ENCODE measurements around the gene STMN1. TPM values are rescaled to one million over a fixed set of nuclear protein-coding genes. Genes with fewer than 3 reads are reported as not detected.
A peak's percentile ranks its signal among the peaks of the same experiment; 100 is the strongest.

Gene STMN1
- total RNA-seq, 1 experiment from 2014 or later, result 368 TPM

GRCh38 chr1:25874209-25874608, 32.0 kb downstream of the STMN1 start:
- intact Hi-C loops (cut with micrococcal nuclease), result no loop called here
- ATAC-seq (no peak), DNase-seq (ENCODE audit: low read depth, low spot score) (no peak)
- H3K4me2 ChIP-seq (ENCODE audit: low read length), result peak overlapping the region; percentile 98
- ChIA-PET CTCF (no interaction called here), POLR2A (interaction anchor here (2.3 to 3.2 kb wide), 2 partner anchors 12 to 17 kb away, joined by 8 to 31 read pairs; no protein-coding TSS in a partner anchor), RAD21 (ENCODE audit: low non-redundant PET in 1 of 2, low total read pairs in 2 of 2, uncharacterized antibody in 2 of 2, unreplicated experiment in 2 of 2) (no interaction called here)
- BruUV-seq (replicated peaks), result no TSS peak
- TF ChIP-seq CBX3 (IDR thresholded peaks at IDR 0.05; ENCODE audit: low read depth), result no peak
- H3K36me3 ChIP-seq (ENCODE audit: control insufficient read depth in 1 of 2, insufficient read depth in 2 of 2, low read length in 2 of 2), result no peaks in the 10 kb centered on the region
- no peaks in the 10 kb centered on the region for H3K9me3 ChIP-seq (ENCODE audit: control insufficient read depth in 1 of 2, insufficient read depth in 1 of 2, low read depth in 1 of 2, low read length in 2 of 2)
- peaks cover 35 to 69% of the 10 kb centered on the region in 2 experiments for H3K4me1 ChIP-seq (ENCODE audit: control insufficient read depth in 1 of 2, insufficient read depth in 2 of 2, low read length in 2 of 2)
- H3K79me2 ChIP-seq (ENCODE audit: insufficient read depth, low read length), result peaks cover 10% of the 10 kb centered on the region; the same call in 1 of the 2 replicates
- H3K4me3 ChIP-seq (replicated peaks in 1 of 2; ENCODE audit: low read depth in 1 of 2, low read length in 2 of 2), result peak overlapping the region; percentile 77 to 78
- H3K9ac ChIP-seq (ENCODE audit: low read length), result peak overlapping the region; percentile 84
- H3K27ac ChIP-seq (ENCODE audit: low read depth, low read length), result peak overlapping the region; percentile 81
- H3K9me2 ChIP-seq (ENCODE audit: insufficient read depth), result no peaks in the 10 kb centered on the region
- H4K20me1 ChIP-seq (ENCODE audit: insufficient read depth), result no peaks in the 10 kb centered on the region
- no peak overlapping the region for H2AFZ ChIP-seq (ENCODE audit: low read depth, low read length, poor library complexity, severe bottlenecking)
- H3K27me3 ChIP-seq (ENCODE audit: insufficient read depth, low read length), result no peaks in the 10 kb centered on the region

DNA sequence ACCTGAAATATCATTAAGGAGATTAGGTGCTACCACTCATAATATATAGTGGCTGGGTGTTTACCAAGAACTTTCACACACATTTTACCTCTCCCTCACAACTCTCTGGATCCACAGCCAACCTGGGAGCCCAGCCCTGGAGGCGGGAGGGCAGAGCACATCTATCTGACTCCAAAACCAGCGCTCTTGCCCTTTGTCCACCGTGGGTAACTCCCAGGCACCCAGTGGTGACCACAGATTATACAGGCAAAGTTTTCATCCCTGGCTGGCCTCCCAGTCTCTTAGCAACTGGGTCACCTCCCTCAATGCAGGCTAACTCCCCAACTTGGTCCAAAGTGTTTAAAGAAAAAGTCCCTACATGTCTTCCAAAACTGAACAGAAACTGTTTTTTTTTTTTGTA, 33.1 kb downstream of the STMN1 start:
- peaks cover 10% of the 10 kb centered on the region; the same call in 1 of the 2 replicates for H3K79me2 ChIP-seq (ENCODE audit: insufficient read depth, low read length)
- no peak overlapping the region for H3K9ac ChIP-seq (ENCODE audit: low read length)
- H3K27ac ChIP-seq (ENCODE audit: low read depth, low read length), result no peak overlapping the region
- H3K27me3 ChIP-seq (ENCODE audit: insufficient read depth, low read length), result no peaks in the 10 kb centered on the region
- H3K4me3 ChIP-seq (replicated peaks in 1 of 2; ENCODE audit: low read depth in 1 of 2, low read length in 2 of 2), result no peak overlapping the region
- POLR2A ChIA-PET, result no interaction called here
- DNase-seq (ENCODE audit: low read depth, low spot score) (no peak), ATAC-seq (no peak)
- H3K4me2 ChIP-seq (ENCODE audit: low read length), result peak overlapping the region; percentile 11; the same call in 1 of the 2 replicates
- H3K36me3 ChIP-seq (ENCODE audit: control insufficient read depth in 1 of 2, insufficient read depth in 2 of 2, low read length in 2 of 2), result no peaks in the 10 kb centered on the region
- no peak overlapping the region for H2AFZ ChIP-seq (ENCODE audit: low read depth, low read length, poor library complexity, severe bottlenecking)
- no peaks in the 10 kb centered on the region for H3K9me3 ChIP-seq (ENCODE audit: control insufficient read depth in 1 of 2, insufficient read depth in 1 of 2, low read depth in 1 of 2, low read length in 2 of 2)
- no TSS peak for BruUV-seq (replicated peaks)
- no peak for TF ChIP-seq YY1 (IDR thresholded peaks at IDR 0.05; ENCODE audit: extremely low read depth, insufficient replicate concordance, low read depth, low read length)
- no peak for TF ChIP-seq SP1 (IDR thresholded peaks at IDR 0.05; ENCODE audit: low read depth)
- TF ChIP-seq EZH2phosphoT487 (IDR thresholded peaks at IDR 0.05; ENCODE audit: borderline replicate concordance), result no peak
- no peak for TF ChIP-seq RAD21 (IDR thresholded peaks at IDR 0.05; ENCODE audit: low read depth)
- RAD21 ChIA-PET (ENCODE audit: low non-redundant PET in 1 of 2, low total read pairs in 2 of 2, uncharacterized antibody in 2 of 2, unreplicated experiment in 2 of 2), result no interaction called here
- no peaks in the 10 kb centered on the region for H3K9me2 ChIP-seq (ENCODE audit: insufficient read depth)
- intact Hi-C loops (cut with micrococcal nuclease), result no loop called here
- H4K20me1 ChIP-seq (ENCODE audit: insufficient read depth), result no peaks in the 10 kb centered on the region
- CTCF ChIA-PET, result no interaction called here
- H3K4me1 ChIP-seq (ENCODE audit: control insufficient read depth in 1 of 2, insufficient read depth in 2 of 2, low read length in 2 of 2), result peaks cover 35 to 68% of the 10 kb centered on the region in 2 experiments
